Upper lobe of left lung (tissue), 4 donors: ENCODE results near the gene LLPH.
A peak's percentile ranks its signal among the peaks of the same experiment; 100 is the strongest.

Experiments used
- CTCF ChIP-seq, 6 experiments: fragments of 450-650 bp in 4 of 6; fragments of 200-600 bp in 2 of 6; sonication (generic) in 2 of 6; IDR thresholded peaks; one replicate each; pipeline ENCODE4 v1.5.1; 2016 to 2019; ENCODE audit warnings: antibody characterized with exemption in 6 of 6
- EP300 ChIP-seq, 4 donors: sonication (generic); formaldehyde crosslinking; IDR thresholded peaks; one replicate each; pipeline ENCODE4 v1.5.1; 2017; ENCODE audit warnings: antibody characterized with exemption in 4 of 4, control low read depth in 2 of 4
- POLR2A ChIP-seq, 4 donors: fragments of 450-650 bp; IDR thresholded peaks; one replicate each; pipeline ENCODE4 v1.5.1; 2016 to 2017; ENCODE audit warnings: antibody characterized with exemption in 4 of 4, mild to moderate bottlenecking in 2 of 4
- POLR2AphosphoS5 ChIP-seq, 2 donors: sonication (generic); formaldehyde crosslinking; IDR thresholded peaks; one replicate each; pipeline ENCODE4 v1.5.1; 2017; ENCODE audit warnings: antibody characterized with exemption in 2 of 2

- peak in 2 of 4 donors; percentile 3 to 80 for TF ChIP-seq EP300 (IDR thresholded peaks at IDR 0.05)
- TF ChIP-seq CTCF (IDR thresholded peaks at IDR 0.05) = peak; percentile 50 to 86 (median 70)
- peak in 1 of 4 donors; percentile 32 for TF ChIP-seq POLR2A (IDR thresholded peaks at IDR 0.05)
- TF ChIP-seq POLR2AphosphoS5 (IDR thresholded peaks at IDR 0.05) = peak in 1 of 2 donors; percentile 64
These were observed 14.5 kb upstream of the LLPH start for GRCh38 chr12:66144791-66145754.
